IMR-90 (cell line): Measurements from ENCODE around the gene AKR1E2. TPM values are rescaled to one million over a fixed set of nuclear protein-coding genes. Genes with fewer than 3 reads are reported as not detected.

ENCODE experiments used
- ATAC-seq: fragments of 200-7000 bp; cut with Tn5 transposase; 2 replicates; pipeline ENCODE4 v1.9.1; 2020; ENCODE audit warnings: low read depth, mild to moderate bottlenecking, moderate library complexity
- BruUV-seq: library from RNA; stranded (reverse); fragments of 400-500 nt; replicated peaks from 2 replicates; lab custom pipeline; 2021; lab: Mats Ljungman, UMichigan
- CTCF ChIA-PET: fragments of 300-600 bp; formaldehyde crosslinking; extraction: SDS; loops from one replicate; lab custom pipeline; 2021; ENCODE audit warnings: antibody characterized with exemption; lab: Yijun Ruan, JAX
- POLR2A ChIA-PET: fragments of 300-600 bp; sonication (Branson Sonifier 250); formaldehyde crosslinking; loops from one replicate; lab custom pipeline; 2022; ENCODE audit warnings: antibody characterized with exemption; ENCODE audit not compliant: unreplicated experiment; lab: Charles Lee
- DNase-seq: peaks from one replicate; pipeline ENCODE4 v3.0.0; 2013
- H2AFZ ChIP-seq: replicated peaks from 2 replicates; pipeline ENCODE3; 2013; ENCODE audit warnings: low read length, mild to moderate bottlenecking; ENCODE audit not compliant: poor library complexity
- H2AK5ac ChIP-seq: 2 replicates; pipeline ENCODE4 v1.6.1; 2013; ENCODE audit warnings: low read depth, low read length, inconsistent platforms
- H2AK9ac ChIP-seq: replicated peaks from 2 replicates; pipeline ENCODE3; 2013; ENCODE audit warnings: mild to moderate bottlenecking, low read depth, low read length, moderate library complexity; ENCODE audit not compliant: poor library complexity
- H2BK120ac ChIP-seq: 2 replicates; pipeline ENCODE4 v1.6.1; 2013; ENCODE audit warnings: low read depth, low read length, inconsistent platforms
- H2BK15ac ChIP-seq: 3 replicates; pipeline ENCODE4 v1.6.1; 2013; ENCODE audit warnings: low read depth, low read length, inconsistent platforms
- H2BK20ac ChIP-seq: 2 replicates; pipeline ENCODE4 v1.6.1; 2013; ENCODE audit warnings: low read depth, mild to moderate bottlenecking, inconsistent platforms, low read length, moderate library complexity
- H2BK5ac ChIP-seq: 2 replicates; pipeline ENCODE4 v1.6.1; 2013; ENCODE audit warnings: mild to moderate bottlenecking, low read depth, low read length, inconsistent platforms; ENCODE audit not compliant: poor library complexity, severe bottlenecking
- H3K14ac ChIP-seq: replicated peaks from 2 replicates; pipeline ENCODE4 v1.6.1; 2013; ENCODE audit warnings: low read depth, low read length, inconsistent platforms
- H3K18ac ChIP-seq: 2 replicates; pipeline ENCODE4 v1.6.1; 2013; ENCODE audit warnings: low read depth, low read length, control low read depth
- H3K23ac ChIP-seq: 2 replicates; pipeline ENCODE4 v1.6.1; 2013; ENCODE audit warnings: low read depth, low read length, inconsistent platforms
- H3K27ac ChIP-seq: 2 replicates; pipeline ENCODE4 v1.5.1; 2013; ENCODE audit warnings: mild to moderate bottlenecking, control low read depth, low read length; ENCODE audit not compliant: insufficient read depth
- H3K27me3 ChIP-seq: 2 replicates; pipeline ENCODE4 v1.6.1; 2013; ENCODE audit warnings: low read length; ENCODE audit not compliant: control insufficient read depth, insufficient read depth
- H3K36me3 ChIP-seq: 2 replicates; pipeline ENCODE4 v1.6.1; 2013; ENCODE audit warnings: low read length, mixed read lengths; ENCODE audit not compliant: control insufficient read depth, insufficient read depth
- H3K4ac ChIP-seq: 2 replicates; pipeline ENCODE4 v1.6.1; 2013; ENCODE audit warnings: low read depth, low read length, inconsistent platforms
- H3K4me1 ChIP-seq: 2 replicates; pipeline ENCODE4 v1.6.1; 2013; ENCODE audit warnings: low read length, mixed read lengths; ENCODE audit not compliant: control insufficient read depth, insufficient read depth
- H3K4me2 ChIP-seq: 2 replicates; pipeline ENCODE4 v1.6.1; 2013; ENCODE audit warnings: low read depth, mild to moderate bottlenecking, control low read depth, low read length, moderate library complexity
- H3K4me3 ChIP-seq: 2 replicates; pipeline ENCODE4 v1.5.1; 2013; ENCODE audit warnings: low read depth, mild to moderate bottlenecking, control low read depth, low read length, moderate library complexity; ENCODE audit not compliant: insufficient read depth
- H3K56ac ChIP-seq: 2 replicates; pipeline ENCODE4 v1.6.1; 2013; ENCODE audit warnings: low read length, inconsistent platforms; ENCODE audit not compliant: insufficient read depth; ENCODE audit errors: extremely low read depth
- H3K79me1 ChIP-seq, 2 experiments: 2 replicates each; pipeline ENCODE4 v1.6.1; 2013; ENCODE audit warnings: low read length in 2 of 2, inconsistent platforms in 1 of 2, low read depth in 1 of 2
- H3K9ac ChIP-seq: 2 replicates; pipeline ENCODE4 v1.6.1; 2013; ENCODE audit warnings: low read depth, low read length, control low read depth
- H3K9me1 ChIP-seq: 2 replicates; pipeline ENCODE4 v1.6.1; 2013; ENCODE audit warnings: low read length, inconsistent platforms; ENCODE audit not compliant: insufficient read depth
- H3K9me3 ChIP-seq: 2 replicates; pipeline ENCODE4 v1.6.1; 2013; ENCODE audit warnings: low read length; ENCODE audit not compliant: control insufficient read depth, insufficient read depth
- H4K20me1 ChIP-seq: 2 replicates; pipeline ENCODE4 v1.6.1; 2013; ENCODE audit warnings: low read length, inconsistent platforms; ENCODE audit not compliant: insufficient read depth
- H4K5ac ChIP-seq: 2 replicates; pipeline ENCODE4 v1.6.1; 2013; ENCODE audit warnings: mild to moderate bottlenecking, low read depth, low read length, control low read depth
- H4K8ac ChIP-seq, 2 experiments: 2 replicates each; pipeline ENCODE4 v1.6.1; 2013; ENCODE audit warnings: low read depth in 2 of 2, low read length in 2 of 2, control low read depth in 1 of 2, inconsistent platforms in 1 of 2
- H4K91ac ChIP-seq: 2 replicates; pipeline ENCODE4 v1.6.1; 2013; ENCODE audit warnings: low read depth, low read length, inconsistent platforms; ENCODE audit not compliant: insufficient read depth
- BHLHE40 ChIP-seq: fragments of 150-350 bp; IDR thresholded peaks from 2 replicates; pipeline ENCODE4 v1.6.1; 2016; ENCODE audit warnings: mild to moderate bottlenecking, low read depth, low read length
- CEBPB ChIP-seq: IDR thresholded peaks from 2 replicates; pipeline ENCODE4 v1.6.1; 2012; ENCODE audit warnings: low read depth, low read length, improper control_type of control experiment
- CHD1 ChIP-seq: IDR thresholded peaks from 2 replicates; pipeline ENCODE4 v1.6.1; 2012; ENCODE audit warnings: low read depth, low read length, improper control_type of control experiment
- FOS ChIP-seq: fragments of 150-350 bp; IDR thresholded peaks from 2 replicates; pipeline ENCODE4 v1.6.1; 2016; ENCODE audit warnings: low read depth, low read length
- MAFK ChIP-seq: IDR thresholded peaks from 2 replicates; pipeline ENCODE4 v1.6.1; 2012; ENCODE audit warnings: low read depth, low read length, improper control_type of control experiment
- MAZ ChIP-seq: IDR thresholded peaks from 2 replicates; pipeline ENCODE4 v1.6.1; 2012; ENCODE audit warnings: low read depth, mild to moderate bottlenecking, low read length, improper control_type of control experiment, moderate library complexity, borderline replicate concordance
- MXI1 ChIP-seq: IDR thresholded peaks from 2 replicates; pipeline ENCODE4 v1.6.1; 2012; ENCODE audit warnings: low read depth, mild to moderate bottlenecking, low read length, moderate library complexity, borderline replicate concordance
- NFE2L2 ChIP-seq: fragments of 150-350 bp; IDR thresholded peaks from 2 replicates; pipeline ENCODE4 v1.6.1; 2016; ENCODE audit warnings: low read depth, mild to moderate bottlenecking, low read length
- POLR2A ChIP-seq: IDR thresholded peaks from 2 replicates; pipeline ENCODE4 v1.6.1; 2012; ENCODE audit warnings: mild to moderate bottlenecking, low read depth, low read length
- RAD21 ChIP-seq: IDR thresholded peaks from 2 replicates; pipeline ENCODE4 v1.6.1; 2012; ENCODE audit warnings: low read length, improper control_type of control experiment
- RCOR1 ChIP-seq: IDR thresholded peaks from 2 replicates; pipeline ENCODE4 v1.6.1; 2012; ENCODE audit warnings: mild to moderate bottlenecking, low read length, improper control_type of control experiment; ENCODE audit not compliant: insufficient replicate concordance
- RFX5 ChIP-seq: IDR thresholded peaks from 2 replicates; pipeline ENCODE4 v1.8.0; 2012; ENCODE audit warnings: low read depth, mild to moderate bottlenecking, low read length, moderate library complexity
- SMC3 ChIP-seq: fragments of 150-350 bp; IDR thresholded peaks from 2 replicates; pipeline ENCODE4 v1.6.1; 2016; ENCODE audit warnings: low read depth, mild to moderate bottlenecking, antibody characterized with exemption, low read length, moderate library complexity
- WGBS, 2 experiments: methylation state at CpG; one replicate each; pipeline versions ENCODE4 v1.1.5 to v1.1.7; 2013; ENCODE audit warnings: missing lambda C conversion rate in 2 of 2; ENCODE audit not compliant: insufficient read length in 1 of 2; ENCODE audit errors: extremely low coverage in 2 of 2; 5-methylcytosine and 5-hydroxymethylcytosine counted together
- dilution Hi-C: fragments of 300-500 bp; cut with HindIII; formaldehyde crosslinking; loops from one replicate; pipeline ENCODE4 v1.14.3; 2018; ENCODE audit warnings: low sequenced_read_pairs; ENCODE audit not compliant: unreplicated experiment
- in situ Hi-C: fragments of 300-500 bp; cut with MboI; formaldehyde crosslinking; loops from 3 replicates; pipeline ENCODE4 v1.14.3; 2019; ENCODE audit warnings: low sequenced_read_pairs, inconsistent platforms, mixed read lengths
- intact Hi-C: fragments of 100-400 bp; cut with micrococcal nuclease; formaldehyde crosslinking; loops from 2 replicates; pipeline ENCODE4 v1.10.0; 2022
- polyA plus RNA-seq, 3 experiments: library from polyadenylated mRNA; depleted of rRNA; stranded (reverse); fragments of >200 nt; gene quantifications; 2 replicates each; pipeline ENCODE4 v1.2.3, GENCODE V29; 2012; ENCODE audit warnings: low replicate concordance in 1 of 3
- total RNA-seq: library from RNA; depleted of rRNA; stranded (reverse); fragments of >200 nt; gene quantifications from 2 replicates; pipeline ENCODE4 v1.2.3, GENCODE V29; 2012
- TF ChIP-seq, protein P1 (sequence below): fragments of 150-350 bp; IDR thresholded peaks from 2 replicates; pipeline ENCODE4 v1.6.1; 2017; ENCODE audit warnings: mild to moderate bottlenecking, antibody characterized with exemption, low read length, low read depth
- TF ChIP-seq, protein P2 (sequence below): conservative IDR thresholded peaks from 2 replicates; pipeline ENCODE4 v1.5.1; 2012; ENCODE audit warnings: mild to moderate bottlenecking, low read depth, low read length, improper control_type of control experiment
- TF ChIP-seq, protein P3 (sequence below): fragments of 150-350 bp; IDR thresholded peaks from 2 replicates; pipeline ENCODE4 v1.6.1; 2016; ENCODE audit warnings: low read depth, mild to moderate bottlenecking, low read length, moderate library complexity, borderline replicate concordance

AKR1E2 gene
- total and polyA plus RNA-seq, 2 of the 4 experiments (the other 2 are of a cell fraction), result 1.2 to 3.4 TPM

DNA sequence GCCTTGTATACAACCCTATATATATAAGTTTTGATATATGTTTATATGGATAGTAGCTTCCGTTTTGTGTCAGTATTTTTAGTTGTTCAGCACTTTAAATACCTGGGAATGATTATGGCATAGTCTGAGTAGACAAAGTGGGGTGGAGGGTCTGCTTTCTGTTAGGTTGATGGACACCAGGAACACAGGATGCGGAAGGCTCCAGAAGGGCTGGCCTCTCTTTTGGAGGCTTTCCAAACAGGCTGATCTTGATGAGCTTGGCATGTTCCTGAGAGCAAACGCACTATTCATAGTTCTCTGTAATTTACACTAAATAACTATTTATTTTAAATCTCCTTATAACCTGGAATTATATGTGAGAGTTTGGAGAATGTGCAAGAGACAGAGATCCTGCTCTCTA, 12.7 kb downstream of the AKR1E2 start:
- H2BK15ac ChIP-seq, result no peak overlapping the region
- in situ Hi-C loops (loop anchor here (25.0 kb wide), 2 partner anchors 774 to 1024 kb away; no protein-coding TSS in a partner anchor), dilution Hi-C loops (no loop called here), intact Hi-C loops (no loop called here)
- H3K9me1 ChIP-seq, result peaks cover 9% of the 10 kb centered on the region; the same call in 1 of the 2 replicates
- no peak for ATAC-seq
- H3K18ac ChIP-seq, result no peak overlapping the region
- no peak overlapping the region for H2BK20ac ChIP-seq
- no peak overlapping the region for H4K8ac ChIP-seq
- no peak overlapping the region for H3K23ac ChIP-seq
- H3K56ac ChIP-seq, result no peak overlapping the region
- H2BK5ac ChIP-seq, result no peak overlapping the region
- H3K4ac ChIP-seq, result no peak overlapping the region
- H3K9ac ChIP-seq, result no peak overlapping the region
- no peaks in the 10 kb centered on the region; the same call in 1 of the 2 replicates for H3K36me3 ChIP-seq
- no peak for TF ChIP-seq MXI1
- TF ChIP-seq RCOR1, result no peak
- TF ChIP-seq, protein P1, sequence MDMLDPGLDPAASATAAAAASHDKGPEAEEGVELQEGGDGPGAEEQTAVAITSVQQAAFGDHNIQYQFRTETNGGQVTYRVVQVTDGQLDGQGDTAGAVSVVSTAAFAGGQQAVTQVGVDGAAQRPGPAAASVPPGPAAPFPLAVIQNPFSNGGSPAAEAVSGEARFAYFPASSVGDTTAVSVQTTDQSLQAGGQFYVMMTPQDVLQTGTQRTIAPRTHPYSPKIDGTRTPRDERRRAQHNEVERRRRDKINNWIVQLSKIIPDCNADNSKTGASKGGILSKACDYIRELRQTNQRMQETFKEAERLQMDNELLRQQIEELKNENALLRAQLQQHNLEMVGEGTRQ, result no peak
- TF ChIP-seq MAFK, result no peak
- TF ChIP-seq, protein P2, sequence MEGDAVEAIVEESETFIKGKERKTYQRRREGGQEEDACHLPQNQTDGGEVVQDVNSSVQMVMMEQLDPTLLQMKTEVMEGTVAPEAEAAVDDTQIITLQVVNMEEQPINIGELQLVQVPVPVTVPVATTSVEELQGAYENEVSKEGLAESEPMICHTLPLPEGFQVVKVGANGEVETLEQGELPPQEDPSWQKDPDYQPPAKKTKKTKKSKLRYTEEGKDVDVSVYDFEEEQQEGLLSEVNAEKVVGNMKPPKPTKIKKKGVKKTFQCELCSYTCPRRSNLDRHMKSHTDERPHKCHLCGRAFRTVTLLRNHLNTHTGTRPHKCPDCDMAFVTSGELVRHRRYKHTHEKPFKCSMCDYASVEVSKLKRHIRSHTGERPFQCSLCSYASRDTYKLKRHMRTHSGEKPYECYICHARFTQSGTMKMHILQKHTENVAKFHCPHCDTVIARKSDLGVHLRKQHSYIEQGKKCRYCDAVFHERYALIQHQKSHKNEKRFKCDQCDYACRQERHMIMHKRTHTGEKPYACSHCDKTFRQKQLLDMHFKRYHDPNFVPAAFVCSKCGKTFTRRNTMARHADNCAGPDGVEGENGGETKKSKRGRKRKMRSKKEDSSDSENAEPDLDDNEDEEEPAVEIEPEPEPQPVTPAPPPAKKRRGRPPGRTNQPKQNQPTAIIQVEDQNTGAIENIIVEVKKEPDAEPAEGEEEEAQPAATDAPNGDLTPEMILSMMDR, result no peak
- TF ChIP-seq CEBPB, result no peak
- no peak for TF ChIP-seq FOS
- no peak for TF ChIP-seq MAZ
- no peak for TF ChIP-seq RAD21
- TF ChIP-seq, protein P3, sequence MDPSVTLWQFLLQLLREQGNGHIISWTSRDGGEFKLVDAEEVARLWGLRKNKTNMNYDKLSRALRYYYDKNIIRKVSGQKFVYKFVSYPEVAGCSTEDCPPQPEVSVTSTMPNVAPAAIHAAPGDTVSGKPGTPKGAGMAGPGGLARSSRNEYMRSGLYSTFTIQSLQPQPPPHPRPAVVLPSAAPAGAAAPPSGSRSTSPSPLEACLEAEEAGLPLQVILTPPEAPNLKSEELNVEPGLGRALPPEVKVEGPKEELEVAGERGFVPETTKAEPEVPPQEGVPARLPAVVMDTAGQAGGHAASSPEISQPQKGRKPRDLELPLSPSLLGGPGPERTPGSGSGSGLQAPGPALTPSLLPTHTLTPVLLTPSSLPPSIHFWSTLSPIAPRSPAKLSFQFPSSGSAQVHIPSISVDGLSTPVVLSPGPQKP, result no peak
- TF ChIP-seq CHD1, result no peak
- no peak for TF ChIP-seq BHLHE40
- TF ChIP-seq RFX5, result no peak
- no peak for TF ChIP-seq NFE2L2
- no peak for TF ChIP-seq SMC3
- TF ChIP-seq POLR2A, result no peak
- POLR2A ChIA-PET, result no interaction called here
- H2AK9ac ChIP-seq, result no peak overlapping the region
- no peak overlapping the region for H4K5ac ChIP-seq
- H3K9me3 ChIP-seq, result no peaks in the 10 kb centered on the region
- no peak overlapping the region for H2AFZ ChIP-seq
- H4K91ac ChIP-seq, result no peak overlapping the region
- H3K27me3 ChIP-seq, result no peaks in the 10 kb centered on the region
- H3K27ac ChIP-seq, result no peak overlapping the region
- DNase-seq, result no peak
- H3K4me3 ChIP-seq, result no peak overlapping the region
- H3K79me1 ChIP-seq, result no peaks in the 10 kb centered on the region
- H3K4me1 ChIP-seq, result no peaks in the 10 kb centered on the region
- WGBS, 2 experiments, result no CpG with 5 or more reads among the region's 3 CpGs
- no peak overlapping the region for H2BK120ac ChIP-seq
- no peak overlapping the region for H2AK5ac ChIP-seq
- no peak overlapping the region for H3K14ac ChIP-seq
- CTCF ChIA-PET, result interaction anchor here (0.7 to 1.5 kb wide), 4 partner anchors 11 to 495 kb away, joined by 3 to 7 read pairs (median 4); no protein-coding TSS in a partner anchor
- BruUV-seq, result no TSS peak
- H4K20me1 ChIP-seq, result no peaks in the 10 kb centered on the region
- no peak overlapping the region for H3K4me2 ChIP-seq
